ENCODE results near the gene PLCH1. TPM values are rescaled to one million over a fixed set of nuclear protein-coding genes. Genes with fewer than 3 reads are reported as not detected.
A peak's percentile ranks its signal among the peaks of the same experiment; 100 is the strongest.

Gene PLCH1
- total RNA-seq, 1 experiment from 2014 or later = 13.4 TPM

DNA sequence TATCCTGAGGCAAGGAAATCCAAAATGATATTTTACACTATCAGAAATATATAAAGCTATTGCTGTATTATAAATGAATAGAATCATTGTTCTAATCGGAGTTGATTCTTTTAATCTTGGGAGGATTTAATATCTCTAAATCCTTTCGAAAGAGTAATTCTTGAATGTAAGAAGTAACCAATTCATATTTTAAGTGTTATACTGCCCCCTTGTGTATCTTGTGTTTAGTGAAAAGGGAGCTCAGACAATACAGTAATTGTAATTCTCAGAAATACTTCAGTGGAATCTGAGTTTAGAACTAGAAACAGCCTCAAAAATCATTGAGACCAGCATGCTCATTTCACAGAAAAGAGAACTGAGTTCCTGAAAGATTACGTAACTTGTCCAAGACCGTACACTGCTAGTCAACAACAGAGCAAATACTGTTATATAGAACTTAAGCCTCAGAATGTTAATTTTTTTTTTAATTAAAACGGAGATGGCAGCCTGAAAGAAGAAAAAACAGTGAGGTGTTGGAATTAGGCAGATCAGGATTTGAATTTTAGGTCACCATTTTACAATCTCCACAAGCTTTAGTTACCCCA, 42.9 kb downstream of the PLCH1 start:
- Mint-ChIP-seq H3K9me3 (ENCODE audit: low read depth, unreplicated experiment) (no peaks in the 10 kb centered on the region), H3K36me3 (ENCODE audit: insufficient read depth, unreplicated experiment) (no peaks in the 10 kb centered on the region), H3K4me3 (ENCODE audit: low read depth, unreplicated experiment) (no peak overlapping the region), H3K27me3 (ENCODE audit: unreplicated experiment) (no peaks in the 10 kb centered on the region), H3K27ac (ENCODE audit: unreplicated experiment) (no peak overlapping the region), H3K4me1 (ENCODE audit: low read depth, unreplicated experiment) (peaks cover 27% of the 10 kb centered on the region)
- intact Hi-C loops (cut with micrococcal nuclease; ENCODE audit: unreplicated experiment) = loop anchor here (1.0 to 10.0 kb wide), 6 partner anchors 147 to 943 kb away; no protein-coding TSS in a partner anchor
- CTCF ChIA-PET = interaction anchor here (0.5 to 4.3 kb wide), 29 partner anchors 9 to 850 kb away, joined by 3 to 82 read pairs (median 5); partner anchors contain the start of gene C3orf33
- BruUV-seq (replicated peaks) = no TSS peak
- no peak for DNase-seq
- TF ChIP-seq, protein P1, sequence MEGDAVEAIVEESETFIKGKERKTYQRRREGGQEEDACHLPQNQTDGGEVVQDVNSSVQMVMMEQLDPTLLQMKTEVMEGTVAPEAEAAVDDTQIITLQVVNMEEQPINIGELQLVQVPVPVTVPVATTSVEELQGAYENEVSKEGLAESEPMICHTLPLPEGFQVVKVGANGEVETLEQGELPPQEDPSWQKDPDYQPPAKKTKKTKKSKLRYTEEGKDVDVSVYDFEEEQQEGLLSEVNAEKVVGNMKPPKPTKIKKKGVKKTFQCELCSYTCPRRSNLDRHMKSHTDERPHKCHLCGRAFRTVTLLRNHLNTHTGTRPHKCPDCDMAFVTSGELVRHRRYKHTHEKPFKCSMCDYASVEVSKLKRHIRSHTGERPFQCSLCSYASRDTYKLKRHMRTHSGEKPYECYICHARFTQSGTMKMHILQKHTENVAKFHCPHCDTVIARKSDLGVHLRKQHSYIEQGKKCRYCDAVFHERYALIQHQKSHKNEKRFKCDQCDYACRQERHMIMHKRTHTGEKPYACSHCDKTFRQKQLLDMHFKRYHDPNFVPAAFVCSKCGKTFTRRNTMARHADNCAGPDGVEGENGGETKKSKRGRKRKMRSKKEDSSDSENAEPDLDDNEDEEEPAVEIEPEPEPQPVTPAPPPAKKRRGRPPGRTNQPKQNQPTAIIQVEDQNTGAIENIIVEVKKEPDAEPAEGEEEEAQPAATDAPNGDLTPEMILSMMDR (IDR thresholded peaks at IDR 0.05; ENCODE audit: unreplicated experiment) = peak; percentile 54

GRCh38 chr3:155697542-155697941, 47.3 kb downstream of the PLCH1 start:
- H3K36me3 Mint-ChIP-seq (ENCODE audit: insufficient read depth, unreplicated experiment) = no peaks in the 10 kb centered on the region
- H3K27ac Mint-ChIP-seq (ENCODE audit: unreplicated experiment) = no peak overlapping the region
- no peaks in the 10 kb centered on the region for H3K27me3 Mint-ChIP-seq (ENCODE audit: unreplicated experiment)
- CTCF ChIA-PET = no interaction called here
- no TSS peak for BruUV-seq (replicated peaks)
- intact Hi-C loops (cut with micrococcal nuclease; ENCODE audit: unreplicated experiment) = no loop called here
- no peak overlapping the region for H3K4me3 Mint-ChIP-seq (ENCODE audit: low read depth, unreplicated experiment)
- H3K4me1 Mint-ChIP-seq (ENCODE audit: low read depth, unreplicated experiment) = no peaks in the 10 kb centered on the region
- TF ChIP-seq, protein P1 (IDR thresholded peaks at IDR 0.05; ENCODE audit: unreplicated experiment) = no peak
- H3K9me3 Mint-ChIP-seq (ENCODE audit: low read depth, unreplicated experiment) = no peaks in the 10 kb centered on the region
- no peak for DNase-seq

- H3K4me1 Mint-ChIP-seq (ENCODE audit: low read depth, unreplicated experiment) = no peaks in the 10 kb centered on the region
- DNase-seq = no peak
- TF ChIP-seq, protein P1 (IDR thresholded peaks at IDR 0.05; ENCODE audit: unreplicated experiment) = no peak
These were observed 54.0 kb downstream of the PLCH1 start for GRCh38 chr3:155690921-155691320.

DNA sequence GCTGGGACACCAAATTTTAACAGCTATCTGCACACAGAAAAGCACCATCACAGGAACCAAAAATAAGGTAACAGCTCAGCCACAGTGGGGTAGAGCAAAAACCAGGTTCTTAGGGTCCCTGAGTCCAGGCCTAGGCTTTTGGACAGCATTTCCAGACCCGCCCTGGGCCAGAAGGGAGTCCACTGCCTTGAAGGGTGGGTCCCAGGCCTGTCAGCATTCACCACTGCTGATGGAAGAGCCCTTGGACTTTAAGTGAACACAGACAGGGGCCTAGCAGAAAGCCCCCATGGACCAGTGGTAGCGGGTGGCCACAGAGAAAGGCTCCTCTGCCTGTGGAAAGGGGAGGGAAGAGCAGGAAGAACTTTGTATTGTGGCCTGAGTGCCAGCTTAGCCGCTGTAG, 56.4 kb downstream of the PLCH1 start:
- Mint-ChIP-seq H3K27me3 (ENCODE audit: unreplicated experiment) (no peaks in the 10 kb centered on the region), H3K9me3 (ENCODE audit: low read depth, unreplicated experiment) (no peaks in the 10 kb centered on the region)
- CTCF ChIA-PET = interaction anchor here (0.9 kb wide), 1 partner anchor 14 kb away, joined by 3 read pairs; no protein-coding TSS in a partner anchor

More at GRCh38 chr3:155690921-155691320, 54.0 kb downstream of the PLCH1 start:
- H3K4me3 Mint-ChIP-seq (ENCODE audit: low read depth, unreplicated experiment) = no peak overlapping the region
- intact Hi-C loops (cut with micrococcal nuclease; ENCODE audit: unreplicated experiment) = no loop called here
- BruUV-seq (replicated peaks) = no TSS peak
- no peak overlapping the region for H3K27ac Mint-ChIP-seq (ENCODE audit: unreplicated experiment)
- CTCF ChIA-PET = interaction anchor here (0.6 kb wide), 1 partner anchor 18 kb away, joined by 3 read pairs; no protein-coding TSS in a partner anchor
- H3K27me3 Mint-ChIP-seq (ENCODE audit: unreplicated experiment) = no peaks in the 10 kb centered on the region
- H3K9me3 Mint-ChIP-seq (ENCODE audit: low read depth, unreplicated experiment) = no peaks in the 10 kb centered on the region
- no peaks in the 10 kb centered on the region for H3K36me3 Mint-ChIP-seq (ENCODE audit: insufficient read depth, unreplicated experiment)

More for the DNA sequence above, 56.4 kb downstream of the PLCH1 start:
- no TSS peak for BruUV-seq (replicated peaks)
- Mint-ChIP-seq H3K36me3 (ENCODE audit: insufficient read depth, unreplicated experiment) (no peaks in the 10 kb centered on the region), H3K4me1 (ENCODE audit: low read depth, unreplicated experiment) (no peaks in the 10 kb centered on the region), H3K27ac (ENCODE audit: unreplicated experiment) (no peak overlapping the region), H3K4me3 (ENCODE audit: low read depth, unreplicated experiment) (no peak overlapping the region)
- TF ChIP-seq, protein P1 (IDR thresholded peaks at IDR 0.05; ENCODE audit: unreplicated experiment) = no peak
- intact Hi-C loops (cut with micrococcal nuclease; ENCODE audit: unreplicated experiment) = no loop called here
- no peak for DNase-seq

Measured in Calu3 (cell line).